Gastroesophageal sphincter (tissue), 4 donors: ENCODE results near the gene F2. TPM values are rescaled to one million over a fixed set of nuclear protein-coding genes. Genes with fewer than 3 reads are reported as not detected.

Experiments used
- ATAC-seq: fragments of 150-250 bp; one replicate; pipeline ENCODE4 v1.9.1; 2016; ENCODE audit warnings: mild to moderate bottlenecking, moderate library complexity
- H3K27ac ChIP-seq, 4 donors: fragments of 200-600 bp; sonication (generic) in 3 of 4; 1 replicate in 3 of 4; 2 replicates in 1 of 4; pipeline ENCODE4 v1.5.1; 2016 to 2019
- H3K27me3 ChIP-seq: fragments of 200-600 bp; sonication (generic); one replicate; pipeline ENCODE4 v1.5.1; 2019
- H3K36me3 ChIP-seq, 2 donors: fragments of 200-600 bp; sonication (generic); one replicate each; pipeline ENCODE4 v1.5.1; 2019; ENCODE audit warnings: control low read depth in 1 of 2
- H3K4me1 ChIP-seq, 3 donors: fragments of 200-600 bp; sonication (generic); 1 replicate in 2 of 3; 2 replicates in 1 of 3; pipeline ENCODE4 v1.5.1; 2016 to 2019; ENCODE audit warnings: control low read depth in 2 of 3
- H3K4me3 ChIP-seq, 2 donors: fragments of 200-600 bp; sonication (generic); one replicate each; pipeline ENCODE4 v1.5.1; 2019; ENCODE audit warnings: mild to moderate bottlenecking in 1 of 2, moderate library complexity in 1 of 2
- H3K9me3 ChIP-seq, 3 donors: fragments of 200-600 bp; sonication (generic); one replicate each; pipeline ENCODE4 v1.5.1; 2017 to 2019; ENCODE audit warnings: control low read depth in 2 of 3
- CTCF ChIP-seq, 4 experiments: fragments of 200-600 bp in 2 of 4; fragments of 450-650 bp in 2 of 4; sonication (generic) in 1 of 4; IDR thresholded peaks; one replicate each; pipeline ENCODE4 v1.5.1; 2017 to 2019; ENCODE audit warnings: antibody characterized with exemption in 4 of 4, mild to moderate bottlenecking in 2 of 4, moderate library complexity in 2 of 4
- EP300 ChIP-seq: sonication (generic); formaldehyde crosslinking; IDR thresholded peaks from one replicate; pipeline ENCODE4 v1.6.1; 2017; ENCODE audit warnings: antibody characterized with exemption, mild to moderate bottlenecking
- POLR2A ChIP-seq, 2 donors: fragments of 450-650 bp; IDR thresholded peaks; one replicate each; pipeline ENCODE4 v1.6.1; 2017; ENCODE audit warnings: antibody characterized with exemption in 2 of 2, mild to moderate bottlenecking in 2 of 2, moderate library complexity in 1 of 2
- POLR2AphosphoS5 ChIP-seq: sonication (generic); formaldehyde crosslinking; IDR thresholded peaks from one replicate; pipeline ENCODE4 v1.6.1; 2017; ENCODE audit warnings: antibody characterized with exemption
- WGBS, 2 donors: methylation state at CpG; one replicate each; pipeline ENCODE4 v1.1.5; 2018; ENCODE audit warnings: low coverage in 1 of 2; 5-methylcytosine and 5-hydroxymethylcytosine counted together
- total RNA-seq, 4 donors: library from RNA; depleted of rRNA; stranded (reverse); fragments of >200 nt; gene quantifications; one replicate each; pipeline ENCODE4 v1.1.0, GENCODE V29; 2016

The F2 gene
- total RNA-seq, 4 donors from 2014 or later = 0.62 to 3.6 TPM; not detected in 2

- H3K9me3 ChIP-seq = no peaks in the 10 kb centered on the region
- 76 to 82% methylated on average over 4 to 6 of the region's 6 CpGs for WGBS, 2 donors
- H3K4me3 ChIP-seq = no peak overlapping the region
- no peaks in the 10 kb centered on the region for H3K4me1 ChIP-seq
- no peak for ATAC-seq
- H3K27ac ChIP-seq = no peak overlapping the region
- H3K36me3 ChIP-seq = peaks cover 0 to 37% of the 10 kb centered on the region in 2 donors
- no peaks in the 10 kb centered on the region for H3K27me3 ChIP-seq
- no peak for TF ChIP-seq POLR2A (IDR thresholded peaks at IDR 0.05)
- TF ChIP-seq POLR2AphosphoS5 = no peak
- no peak for TF ChIP-seq EP300
- no peak for TF ChIP-seq CTCF (IDR thresholded peaks at IDR 0.05)
Measured at GRCh38 chr11:46738887-46739286, 19.9 kb downstream of the F2 start.

GRCh38 chr11:46741600-46742484 lies 22.8 kb downstream of the F2 start:
- WGBS, 2 donors = 69 to 81% methylated on average over 4 to 12 of the region's 12 CpGs
- Histone ChIP-seq H3K27me3 (no peaks in the 10 kb centered on the region), H3K36me3 (peaks cover 0 to 66% of the 10 kb centered on the region in 2 donors), H3K4me1 (no peaks in the 10 kb centered on the region), H3K9me3 (no peaks in the 10 kb centered on the region), H3K4me3 (no peak overlapping the region), H3K27ac (no peak overlapping the region)
- TF ChIP-seq POLR2AphosphoS5 = no peak
- TF ChIP-seq EP300 = no peak
- no peak for TF ChIP-seq POLR2A (IDR thresholded peaks at IDR 0.05)
- TF ChIP-seq CTCF (IDR thresholded peaks at IDR 0.05) = no peak
- ATAC-seq = no peak

DNA sequence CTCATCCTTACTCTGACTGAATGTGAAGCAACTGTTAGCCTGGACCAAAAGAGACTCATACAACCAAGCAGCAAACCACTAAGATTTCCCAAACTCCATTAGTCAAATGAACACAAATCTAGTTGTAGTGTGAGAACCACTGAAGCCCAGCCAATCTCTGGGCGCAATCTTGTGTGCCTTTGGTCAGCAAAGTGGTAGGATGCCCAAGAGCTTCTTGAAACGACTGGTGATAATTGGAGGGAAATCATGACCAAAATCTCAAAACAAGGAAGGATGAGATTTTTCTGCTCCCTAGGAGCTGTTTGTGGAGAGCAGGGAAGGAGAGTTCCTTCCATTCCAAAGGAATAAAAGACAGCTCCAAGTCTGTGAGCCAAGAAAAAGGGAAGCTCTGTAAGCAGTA lies 24.0 kb downstream of the F2 start:
- TF ChIP-seq EP300 = no peak
- TF ChIP-seq CTCF (IDR thresholded peaks at IDR 0.05) = no peak
- no peak for TF ChIP-seq POLR2AphosphoS5
- H3K27me3 ChIP-seq = no peaks in the 10 kb centered on the region
- no peaks in the 10 kb centered on the region for H3K9me3 ChIP-seq
- no peaks in the 10 kb centered on the region for H3K4me1 ChIP-seq
- no peak overlapping the region for H3K4me3 ChIP-seq
- WGBS, 2 donors = 100% methylated on average over 1 of the region's 2 CpGs; no CpG with 5 or more reads in 1 of the 2 donors
- ATAC-seq = no peak
- no peak overlapping the region for H3K27ac ChIP-seq
- H3K36me3 ChIP-seq = peaks cover 0 to 78% of the 10 kb centered on the region in 2 donors

DNA sequence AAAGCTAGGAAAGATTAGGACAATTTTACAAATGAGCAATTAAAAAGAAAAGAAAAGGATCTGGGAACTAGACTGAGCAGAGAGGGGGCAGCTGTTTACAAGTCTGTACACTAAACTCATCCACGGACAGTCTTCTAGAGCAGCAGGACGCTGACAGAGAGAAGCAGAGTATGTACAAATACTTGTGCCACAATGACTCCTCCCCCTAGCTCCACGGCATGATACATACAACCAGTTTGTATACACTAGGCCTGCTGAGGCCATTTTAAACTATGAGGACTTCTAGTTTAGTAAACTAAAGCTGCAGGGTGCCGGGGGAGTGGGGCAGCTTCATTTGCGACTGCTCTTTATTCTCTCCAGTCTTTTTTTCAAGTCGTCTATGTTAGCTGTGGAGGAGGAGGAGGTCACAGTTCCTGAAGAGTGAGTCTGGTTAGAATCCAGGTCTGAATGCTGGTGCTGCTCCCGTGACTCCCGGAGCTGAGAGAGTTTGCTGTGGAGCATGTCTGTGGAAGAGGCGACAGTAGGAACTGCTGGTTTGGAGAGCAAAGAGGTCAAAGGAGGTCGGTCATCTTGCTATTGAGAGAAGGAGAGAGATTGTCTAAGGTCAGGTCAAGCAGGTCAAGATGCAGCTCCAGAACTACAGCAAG lies 24.8 kb downstream of the F2 start:
- Histone ChIP-seq H3K9me3 (no peaks in the 10 kb centered on the region), H3K4me3 (no peak overlapping the region), H3K4me1 (no peaks in the 10 kb centered on the region), H3K36me3 (peaks cover 0 to 86% of the 10 kb centered on the region in 2 donors), H3K27ac (no peak overlapping the region), H3K27me3 (no peaks in the 10 kb centered on the region)
- WGBS, 2 donors = 75 to 90% methylated on average over 7 to 10 of the region's 10 CpGs
- no peak for ATAC-seq
- no peak for TF ChIP-seq POLR2A (IDR thresholded peaks at IDR 0.05)
- TF ChIP-seq EP300 = no peak
- no peak for TF ChIP-seq CTCF (IDR thresholded peaks at IDR 0.05)
- no peak for TF ChIP-seq POLR2AphosphoS5
